Duodenal mucosa (tissue), 2 donors: ENCODE results near the gene CAMTA1.
A peak's percentile ranks its signal among the peaks of the same experiment; 100 is the strongest.

Source experiments
- H3K27ac ChIP-seq: one replicate; pipeline ENCODE4 v1.7.0; 2013; ENCODE audit warnings: low read depth, low read length
- H3K27me3 ChIP-seq, 2 donors: one replicate each; pipeline ENCODE4 v1.7.0; 2013; ENCODE audit warnings: low read length in 2 of 2, control low read depth in 1 of 2; ENCODE audit not compliant: insufficient read depth in 2 of 2, control insufficient read depth in 1 of 2
- H3K36me3 ChIP-seq, 2 donors: one replicate each; pipeline ENCODE4 v1.7.0; 2013; ENCODE audit warnings: low read length in 2 of 2, control low read depth in 1 of 2; ENCODE audit not compliant: insufficient read depth in 2 of 2, control insufficient read depth in 1 of 2
- H3K4me1 ChIP-seq, 2 donors: one replicate each; pipeline ENCODE4 v1.7.0; 2013; ENCODE audit warnings: low read length in 2 of 2, control low read depth in 1 of 2; ENCODE audit not compliant: insufficient read depth in 2 of 2, control insufficient read depth in 1 of 2
- H3K4me3 ChIP-seq, 2 donors: one replicate each; pipeline ENCODE4 v1.7.0; 2013; ENCODE audit warnings: low read length in 2 of 2, low read depth in 1 of 2
- H3K9ac ChIP-seq, 2 donors: one replicate each; pipeline ENCODE4 v1.7.0; 2013; ENCODE audit warnings: low read length in 2 of 2, low read depth in 1 of 2
- H3K9me3 ChIP-seq, 2 donors: one replicate each; pipeline ENCODE4 v1.7.0; 2013; ENCODE audit warnings: low read length in 2 of 2, control low read depth in 1 of 2; ENCODE audit not compliant: control insufficient read depth in 1 of 2

Gene CAMTA1

GRCh38 chr1:7258589-7259135, 473.4 kb downstream of the CAMTA1 start:
- H3K4me1 ChIP-seq = peaks cover 0 to 13% of the 10 kb centered on the region in 2 donors
- no peaks in the 10 kb centered on the region for H3K36me3 ChIP-seq
- H3K4me3 ChIP-seq = no peak overlapping the region
- H3K9ac ChIP-seq = no peak overlapping the region
- no peaks in the 10 kb centered on the region for H3K9me3 ChIP-seq
- H3K27ac ChIP-seq = no peak overlapping the region
- H3K27me3 ChIP-seq = no peaks in the 10 kb centered on the region

DNA sequence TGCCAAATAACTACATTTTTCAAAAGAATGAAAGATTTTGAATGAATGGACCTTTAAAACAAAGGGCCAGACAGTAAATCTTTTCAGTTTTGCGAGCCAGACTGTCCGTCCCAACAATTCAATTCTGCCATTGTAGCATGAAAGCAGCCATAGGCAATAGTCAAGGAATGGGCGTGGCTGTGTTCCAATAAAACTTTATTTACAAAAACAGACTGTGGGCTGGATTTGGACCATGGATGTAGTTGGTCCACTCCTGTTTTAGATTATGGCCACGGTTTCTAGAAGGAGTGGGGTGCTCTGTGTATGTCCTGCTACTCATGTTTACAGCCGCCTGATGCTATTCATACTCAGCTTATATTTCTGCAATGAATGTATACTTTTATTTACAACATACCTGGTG, 474.7 kb downstream of the CAMTA1 start:
- no peaks in the 10 kb centered on the region for H3K27me3 ChIP-seq

DNA sequence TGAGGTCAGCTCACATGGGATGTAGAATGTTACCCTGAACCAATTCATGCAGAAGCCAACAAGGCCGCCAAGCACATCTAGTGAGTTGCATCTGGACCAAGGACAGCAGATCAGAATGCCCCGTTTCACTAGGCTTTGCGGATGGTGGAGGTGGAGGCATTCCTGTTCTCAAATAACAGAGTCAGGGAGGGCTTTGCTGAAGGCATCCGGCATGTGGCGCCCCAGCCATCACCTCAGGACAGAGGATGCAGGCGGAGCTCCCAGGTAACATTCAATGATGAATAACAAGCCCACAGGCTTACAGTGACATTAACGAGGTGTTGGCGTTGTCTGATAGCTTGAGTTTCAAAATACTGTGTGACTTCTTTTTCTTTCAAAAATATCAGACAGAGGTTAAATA, 476.2 kb downstream of the CAMTA1 start:
- H3K36me3 ChIP-seq = no peaks in the 10 kb centered on the region
- H3K27me3 ChIP-seq = no peaks in the 10 kb centered on the region
- no peak overlapping the region for H3K27ac ChIP-seq

More for the DNA sequence above, 474.7 kb downstream of the CAMTA1 start:
- Histone ChIP-seq H3K4me3 (no peak overlapping the region), H3K9me3 (no peaks in the 10 kb centered on the region), H3K36me3 (no peaks in the 10 kb centered on the region), H3K27ac (no peak overlapping the region), H3K4me1 (peaks cover 9 to 26% of the 10 kb centered on the region in 2 donors), H3K9ac (no peak overlapping the region)

GRCh38 chr1:7262611-7263010, 477.4 kb downstream of the CAMTA1 start:
- no peaks in the 10 kb centered on the region for H3K9me3 ChIP-seq
- no peak overlapping the region for H3K27ac ChIP-seq
- H3K4me1 ChIP-seq = peaks cover 19 to 45% of the 10 kb centered on the region in 2 donors
- no peak overlapping the region for H3K4me3 ChIP-seq
- H3K9ac ChIP-seq = no peak overlapping the region
- no peaks in the 10 kb centered on the region for H3K36me3 ChIP-seq
- H3K27me3 ChIP-seq = no peaks in the 10 kb centered on the region

More for the DNA sequence above, 476.2 kb downstream of the CAMTA1 start:
- no peak overlapping the region for H3K9ac ChIP-seq
- H3K4me3 ChIP-seq = no peak overlapping the region
- H3K4me1 ChIP-seq = peaks cover 15 to 39% of the 10 kb centered on the region in 2 donors
- H3K9me3 ChIP-seq = no peaks in the 10 kb centered on the region

DNA sequence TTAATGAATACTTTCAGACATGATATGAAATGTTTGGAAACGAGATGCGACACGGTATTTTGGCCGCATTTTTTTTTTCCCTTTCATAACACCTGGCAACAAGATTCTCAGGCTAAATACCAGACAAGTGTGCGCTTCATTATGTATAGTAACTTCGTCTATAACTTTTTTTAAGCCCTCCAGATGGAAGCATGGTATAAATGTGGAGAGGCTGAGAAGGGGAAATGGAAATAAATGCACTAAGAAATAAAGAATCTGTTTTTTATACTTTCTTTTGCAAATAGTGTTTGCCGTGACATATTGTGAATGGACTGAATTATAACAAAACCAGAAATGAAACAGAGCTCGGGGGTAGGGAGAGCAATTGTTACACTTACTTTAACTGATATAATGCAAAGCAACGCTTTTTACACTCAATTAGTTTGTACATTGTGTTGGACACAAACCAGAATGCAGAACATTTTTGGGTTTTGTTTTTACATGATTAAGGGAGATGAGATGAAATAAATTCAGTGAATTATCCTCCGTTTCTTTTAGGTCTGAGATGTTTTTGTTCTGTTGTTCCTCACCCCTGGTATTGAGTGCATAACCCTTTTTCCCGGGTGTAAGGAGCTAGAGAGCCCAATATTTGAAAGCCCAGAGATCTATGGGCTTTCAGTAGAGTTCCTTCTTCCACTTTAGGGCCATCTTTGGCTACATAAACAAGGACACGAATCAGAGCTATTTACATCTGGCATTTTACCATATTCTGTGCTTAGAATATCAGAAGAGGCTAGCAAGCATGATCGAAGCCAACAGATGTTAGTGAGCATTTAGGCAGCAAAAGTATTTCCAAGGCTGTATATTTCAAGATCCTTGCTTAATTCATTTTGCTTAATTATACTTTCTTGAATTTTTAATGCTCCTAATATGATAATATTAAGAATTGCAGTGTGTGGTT, 478.0 kb downstream of the CAMTA1 start:
- no peaks in the 10 kb centered on the region for H3K9me3 ChIP-seq
- no peaks in the 10 kb centered on the region for H3K27me3 ChIP-seq
- H3K4me3 ChIP-seq = no peak overlapping the region
- H3K36me3 ChIP-seq = no peaks in the 10 kb centered on the region
- no peak overlapping the region for H3K9ac ChIP-seq
- H3K4me1 ChIP-seq = peaks cover 19 to 45% of the 10 kb centered on the region in 2 donors
- H3K27ac ChIP-seq = no peak overlapping the region

DNA sequence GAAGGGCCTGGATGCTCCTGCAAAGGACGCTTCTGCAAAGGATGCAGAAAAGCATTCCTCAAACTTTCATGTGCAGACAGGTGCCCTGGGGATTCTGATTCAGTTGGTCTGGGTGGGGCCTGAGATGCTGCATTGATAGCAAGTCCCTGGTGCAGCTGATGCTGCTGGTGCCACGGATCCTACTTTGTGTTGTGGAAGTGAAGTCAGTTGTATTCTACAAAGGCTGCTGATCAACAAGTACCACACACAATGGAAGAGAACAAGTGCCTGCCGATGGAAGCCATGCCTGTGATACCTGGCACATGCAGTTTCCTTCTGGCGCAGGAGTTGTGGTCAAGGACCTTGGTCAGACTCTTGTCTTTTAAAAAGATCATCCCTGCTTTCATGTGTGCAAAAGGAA, 478.8 kb downstream of the CAMTA1 start:
- Histone ChIP-seq H3K4me1 (peaks cover 19 to 45% of the 10 kb centered on the region in 2 donors), H3K9me3 (peaks cover 3% of the 10 kb centered on the region in 2 donors), H3K4me3 (no peak overlapping the region), H3K27ac (no peak overlapping the region), H3K36me3 (no peaks in the 10 kb centered on the region), H3K9ac (no peak overlapping the region), H3K27me3 (no peaks in the 10 kb centered on the region)

DNA sequence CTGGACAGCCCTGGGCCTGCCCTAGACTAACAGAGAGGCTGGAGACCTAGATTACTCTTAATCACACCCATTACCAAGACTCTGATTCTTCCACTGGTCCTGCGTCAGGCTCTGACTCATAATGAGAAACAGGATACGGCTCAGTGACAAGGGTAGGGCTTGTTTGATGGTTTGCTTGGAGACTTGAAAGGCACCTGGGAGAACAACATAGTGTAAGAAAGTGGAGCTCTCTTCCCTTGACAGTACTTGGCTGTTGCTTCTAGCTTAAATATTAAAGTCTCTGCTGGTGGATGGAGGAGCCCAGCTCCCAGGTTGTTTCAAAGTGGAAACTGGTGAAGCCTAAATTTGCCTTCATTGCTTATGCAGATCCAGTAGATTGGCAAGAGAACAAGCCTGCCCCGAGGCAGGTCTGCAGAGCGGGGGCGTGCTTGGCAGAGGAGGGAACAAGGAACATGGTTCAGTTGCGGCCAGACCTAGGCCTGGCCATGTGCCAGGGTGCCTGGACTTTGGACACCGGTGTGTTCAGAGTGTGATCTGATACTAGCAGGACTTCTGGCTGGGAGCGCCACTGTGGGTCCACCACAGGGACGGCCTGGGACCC, 480.6 kb downstream of the CAMTA1 start:
- Histone ChIP-seq H3K9me3 (peaks cover 10% of the 10 kb centered on the region in 2 donors), H3K27me3 (no peaks in the 10 kb centered on the region), H3K36me3 (no peaks in the 10 kb centered on the region), H3K4me1 (peaks cover 19 to 45% of the 10 kb centered on the region in 2 donors), H3K27ac (peak overlapping the region; percentile 62), H3K4me3 (no peak overlapping the region), H3K9ac (peak overlapping the region in 1 of 2 donors; percentile 3)

DNA sequence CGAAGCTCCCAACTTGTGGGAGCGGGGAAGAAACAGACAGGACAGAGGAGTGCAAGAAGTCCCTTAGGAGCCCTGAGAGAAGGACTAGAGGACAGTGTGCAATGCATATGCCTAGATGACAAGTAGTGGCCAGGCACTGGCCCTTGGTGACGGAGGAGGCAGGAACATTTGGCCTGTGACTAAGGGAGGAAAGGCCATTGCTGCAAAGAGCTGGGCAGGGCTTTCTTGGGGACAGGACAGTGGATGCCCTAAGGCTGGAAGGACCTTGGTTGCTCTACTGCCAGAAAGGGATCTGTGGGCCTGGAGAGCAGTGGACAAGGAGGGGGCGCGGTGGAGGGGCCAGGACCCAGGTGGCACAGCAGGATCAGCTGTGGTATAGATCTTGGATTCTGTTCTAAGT, 481.3 kb downstream of the CAMTA1 start:
- H3K27me3 ChIP-seq = no peaks in the 10 kb centered on the region
- H3K27ac ChIP-seq = no peak overlapping the region
- no peaks in the 10 kb centered on the region for H3K36me3 ChIP-seq
- peak overlapping the region in 1 of 2 donors; percentile 11 for H3K4me3 ChIP-seq
- peaks cover 10% of the 10 kb centered on the region in 2 donors for H3K9me3 ChIP-seq
- no peak overlapping the region for H3K9ac ChIP-seq
- H3K4me1 ChIP-seq = peaks cover 19 to 45% of the 10 kb centered on the region in 2 donors

GRCh38 chr1:7267493-7267892, 482.2 kb downstream of the CAMTA1 start:
- H3K27me3 ChIP-seq = no peaks in the 10 kb centered on the region
- no peak overlapping the region for H3K27ac ChIP-seq
- no peak overlapping the region for H3K4me3 ChIP-seq
- H3K36me3 ChIP-seq = no peaks in the 10 kb centered on the region
- H3K4me1 ChIP-seq = peaks cover 19 to 43% of the 10 kb centered on the region in 2 donors
- no peak overlapping the region for H3K9ac ChIP-seq
- H3K9me3 ChIP-seq = peaks cover 10% of the 10 kb centered on the region in 2 donors

- Histone ChIP-seq H3K4me1 (peaks cover 18 to 29% of the 10 kb centered on the region in 2 donors), H3K4me3 (no peak overlapping the region), H3K36me3 (no peaks in the 10 kb centered on the region), H3K9me3 (peaks cover 10% of the 10 kb centered on the region in 2 donors), H3K27ac (no peak overlapping the region), H3K27me3 (no peaks in the 10 kb centered on the region), H3K9ac (no peak overlapping the region)
Observed at GRCh38 chr1:7268983-7269382, 483.7 kb downstream of the CAMTA1 start.
